Measurements from ENCODE around the gene OR5B2.

DNA sequence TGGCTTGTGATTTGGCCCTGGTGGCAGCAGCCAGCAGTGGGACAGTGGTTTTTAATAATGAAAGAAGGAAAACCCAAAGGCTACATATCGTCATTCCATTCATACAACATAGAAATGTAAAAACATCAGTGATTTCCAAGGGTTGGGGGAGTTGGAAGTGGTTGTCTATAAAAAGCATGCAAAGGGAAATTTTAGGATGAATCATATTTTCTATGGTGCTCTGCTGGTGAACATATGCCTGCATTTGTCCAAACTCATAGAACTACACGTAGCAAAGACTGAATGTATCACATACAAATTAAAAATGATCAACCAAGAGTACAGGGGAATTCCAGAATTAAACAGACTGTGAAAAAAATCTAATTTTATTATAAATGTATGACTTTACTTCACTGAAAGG, 32.3 kb downstream of the OR5B2 start:
- TF ChIP-seq EZH2 (IDR thresholded peaks at IDR 0.05; ENCODE audit: borderline replicate concordance, insufficient read depth, low read depth, low read length, poor library complexity, severe bottlenecking), result no peak
- TF ChIP-seq, protein P1, sequence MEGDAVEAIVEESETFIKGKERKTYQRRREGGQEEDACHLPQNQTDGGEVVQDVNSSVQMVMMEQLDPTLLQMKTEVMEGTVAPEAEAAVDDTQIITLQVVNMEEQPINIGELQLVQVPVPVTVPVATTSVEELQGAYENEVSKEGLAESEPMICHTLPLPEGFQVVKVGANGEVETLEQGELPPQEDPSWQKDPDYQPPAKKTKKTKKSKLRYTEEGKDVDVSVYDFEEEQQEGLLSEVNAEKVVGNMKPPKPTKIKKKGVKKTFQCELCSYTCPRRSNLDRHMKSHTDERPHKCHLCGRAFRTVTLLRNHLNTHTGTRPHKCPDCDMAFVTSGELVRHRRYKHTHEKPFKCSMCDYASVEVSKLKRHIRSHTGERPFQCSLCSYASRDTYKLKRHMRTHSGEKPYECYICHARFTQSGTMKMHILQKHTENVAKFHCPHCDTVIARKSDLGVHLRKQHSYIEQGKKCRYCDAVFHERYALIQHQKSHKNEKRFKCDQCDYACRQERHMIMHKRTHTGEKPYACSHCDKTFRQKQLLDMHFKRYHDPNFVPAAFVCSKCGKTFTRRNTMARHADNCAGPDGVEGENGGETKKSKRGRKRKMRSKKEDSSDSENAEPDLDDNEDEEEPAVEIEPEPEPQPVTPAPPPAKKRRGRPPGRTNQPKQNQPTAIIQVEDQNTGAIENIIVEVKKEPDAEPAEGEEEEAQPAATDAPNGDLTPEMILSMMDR (IDR thresholded peaks at IDR 0.05), result no peak
